Ascending aorta (tissue), 2 donors: ENCODE data around the gene NHS. TPM values are rescaled to one million over a fixed set of nuclear protein-coding genes. Genes with fewer than 3 reads are reported as not detected.
A peak's percentile ranks its signal among the peaks of the same experiment; 100 is the strongest.

Source experiments
- DNase-seq, 2 donors: peaks; one replicate each; pipeline ENCODE4 v3.0.0-alpha.2; 2019; ENCODE audit warnings: low spot score in 2 of 2
- H3K27ac ChIP-seq, 2 donors: fragments of 200-600 bp; sonication (generic); one replicate each; pipeline ENCODE4 v1.5.1; 2016 to 2017; ENCODE audit warnings: mild to moderate bottlenecking in 1 of 2
- H3K27me3 ChIP-seq: fragments of 200-600 bp; sonication (generic); one replicate; pipeline ENCODE4 v1.5.1; 2017
- H3K36me3 ChIP-seq, 2 donors: fragments of 200-600 bp; sonication (generic); one replicate each; pipeline ENCODE4 v1.5.1; 2016
- H3K4me1 ChIP-seq, 2 donors: fragments of 200-600 bp; sonication (generic); one replicate each; pipeline ENCODE4 v1.5.1; 2016 to 2017; ENCODE audit warnings: mild to moderate bottlenecking in 1 of 2
- H3K4me3 ChIP-seq, 2 donors: fragments of 200-600 bp; sonication (generic); one replicate each; pipeline ENCODE4 v1.5.1; 2016 to 2017; ENCODE audit warnings: mild to moderate bottlenecking in 1 of 2
- H3K9me3 ChIP-seq, 2 donors: fragments of 200-600 bp; sonication (generic); one replicate each; pipeline ENCODE4 v1.5.1; 2016
- CTCF ChIP-seq, 3 experiments: fragments of 200-600 bp in 2 of 3; fragments of 450-650 bp in 1 of 3; sonication (generic) in 2 of 3; IDR thresholded peaks; one replicate each; pipeline ENCODE4 v1.5.1; 2016 to 2019; ENCODE audit warnings: antibody characterized with exemption in 3 of 3, mild to moderate bottlenecking in 1 of 3, moderate library complexity in 1 of 3
- intact Hi-C: fragments of 100-400 bp; cut with DNase I; formaldehyde crosslinking; loops from one replicate; pipeline ENCODE4 v1.15.1; 2023
- total RNA-seq: library from RNA; depleted of rRNA; stranded (reverse); fragments of >200 nt; gene quantifications from one replicate; pipeline ENCODE4 v1.1.0, GENCODE V29; 2016

The NHS gene
- total RNA-seq, 1 donor from 2014 or later = 8.8 TPM

DNA sequence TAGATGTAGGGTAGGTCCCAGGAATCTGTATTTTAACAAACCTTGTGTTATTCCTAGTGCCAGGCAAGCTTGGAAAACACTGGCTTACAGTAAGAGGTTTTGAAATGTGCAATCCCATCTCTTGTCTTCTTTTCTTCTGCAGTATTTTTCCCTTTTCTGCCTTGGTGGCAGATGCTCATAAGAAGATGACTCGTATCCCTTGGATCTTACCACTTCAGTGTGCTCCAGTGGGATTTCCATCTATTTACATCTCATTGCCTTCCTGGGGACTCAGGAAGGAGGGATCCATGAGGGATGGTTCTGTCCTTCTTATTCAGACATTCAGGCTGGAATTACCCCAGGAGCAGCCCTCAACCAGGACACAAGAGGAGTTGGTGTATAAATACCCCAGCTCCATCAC lies 136.6 kb downstream of the NHS start:
- H3K27ac ChIP-seq = no peak overlapping the region
- no peaks in the 10 kb centered on the region for H3K4me1 ChIP-seq
- no peaks in the 10 kb centered on the region for H3K27me3 ChIP-seq
- H3K4me3 ChIP-seq = no peak overlapping the region
- intact Hi-C loops = no loop called here
- TF ChIP-seq CTCF (IDR thresholded peaks at IDR 0.05) = no peak
- no peak for DNase-seq
- H3K9me3 ChIP-seq = peaks cover 2 to 7% of the 10 kb centered on the region in 2 donors
- no peaks in the 10 kb centered on the region for H3K36me3 ChIP-seq

DNA sequence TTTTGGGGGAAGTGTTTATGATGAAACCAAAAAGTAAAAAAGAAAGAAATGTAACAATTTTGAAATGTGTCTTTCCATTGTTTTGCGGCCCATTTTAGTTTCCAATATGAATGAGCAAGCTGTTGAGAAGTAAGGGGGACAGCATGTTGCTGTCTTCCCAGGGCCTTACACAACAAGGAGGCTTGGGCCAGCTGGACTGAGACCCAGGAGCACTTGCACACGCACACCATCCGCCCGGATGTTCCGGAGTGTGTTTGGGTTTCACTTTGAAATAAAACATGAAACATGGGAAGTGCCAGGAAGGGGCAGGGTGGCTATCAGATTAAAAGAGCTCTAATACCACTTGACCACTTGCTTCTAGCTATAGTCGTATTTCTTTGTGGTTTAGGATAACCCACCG lies 144.4 kb downstream of the NHS start:
- Histone ChIP-seq H3K27me3 (no peaks in the 10 kb centered on the region), H3K27ac (peak overlapping the region; percentile 50 to 67), H3K4me3 (no peak overlapping the region), H3K9me3 (no peaks in the 10 kb centered on the region), H3K4me1 (peaks cover 5 to 11% of the 10 kb centered on the region in 2 donors), H3K36me3 (no peaks in the 10 kb centered on the region)
- intact Hi-C loops = no loop called here
- peak in 1 of 2 donors; percentile 78 for DNase-seq
- TF ChIP-seq CTCF (IDR thresholded peaks at IDR 0.05) = no peak

DNA sequence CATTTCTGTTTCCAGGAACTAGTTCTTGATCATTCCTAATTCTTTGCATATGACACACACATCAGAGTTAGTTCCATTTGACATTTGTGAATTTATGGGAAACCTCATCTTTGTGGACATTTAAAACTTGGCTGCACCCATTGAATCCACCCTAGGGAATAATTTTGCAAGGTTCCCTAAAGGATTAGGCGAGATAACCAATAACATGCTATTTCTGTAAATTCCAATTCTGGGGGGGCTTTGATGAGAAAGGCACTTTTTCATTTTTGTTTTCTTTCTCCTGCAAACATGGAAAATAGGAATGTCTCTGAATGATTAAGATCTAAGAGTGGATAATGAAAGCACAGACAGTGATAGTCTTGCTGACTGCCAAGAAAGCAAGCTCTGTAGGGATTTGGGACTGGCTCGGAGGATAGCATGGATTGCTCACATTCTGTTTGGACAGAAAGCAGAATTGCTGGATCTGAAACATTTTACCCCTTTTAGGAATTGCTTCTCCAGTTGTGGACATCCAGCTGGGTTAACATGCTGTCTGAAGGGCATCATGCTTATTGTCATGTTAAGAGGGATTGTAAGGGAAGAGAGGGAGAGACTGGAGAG lies 145.1 kb downstream of the NHS start:
- Histone ChIP-seq H3K9me3 (no peaks in the 10 kb centered on the region), H3K4me1 (peaks cover 5 to 11% of the 10 kb centered on the region in 2 donors), H3K27ac (peak overlapping the region; percentile 50 to 67), H3K4me3 (no peak overlapping the region), H3K36me3 (no peaks in the 10 kb centered on the region), H3K27me3 (no peaks in the 10 kb centered on the region)
- no peak for DNase-seq
- TF ChIP-seq CTCF (IDR thresholded peaks at IDR 0.05) = no peak
- intact Hi-C loops = no loop called here

- H3K27ac ChIP-seq = no peak overlapping the region
- no peaks in the 10 kb centered on the region for H3K36me3 ChIP-seq
- peaks cover 5 to 23% of the 10 kb centered on the region in 2 donors for H3K4me1 ChIP-seq
- H3K9me3 ChIP-seq = no peaks in the 10 kb centered on the region
- H3K27me3 ChIP-seq = no peaks in the 10 kb centered on the region
- TF ChIP-seq CTCF (IDR thresholded peaks at IDR 0.05) = no peak
- DNase-seq = no peak
- intact Hi-C loops = no loop called here
- no peak overlapping the region for H3K4me3 ChIP-seq
These were observed 147.1 kb downstream of the NHS start for GRCh38 chrX:17521871-17522693.

- Histone ChIP-seq H3K36me3 (no peaks in the 10 kb centered on the region), H3K27me3 (no peaks in the 10 kb centered on the region), H3K4me1 (peaks cover 6 to 26% of the 10 kb centered on the region in 2 donors), H3K9me3 (no peaks in the 10 kb centered on the region), H3K4me3 (no peak overlapping the region), H3K27ac (no peak overlapping the region)
- DNase-seq = no peak
- no peak for TF ChIP-seq CTCF (IDR thresholded peaks at IDR 0.05)
- intact Hi-C loops = loop anchor here (5.0 kb wide), 1 partner anchor 148 kb away; the partner anchor contains the start of gene NHS
These were observed 150.3 kb downstream of the NHS start for GRCh38 chrX:17525266-17525665.
